Measurements from ENCODE around the gene TUBAL3.

- TF ChIP-seq CTCF (IDR thresholded peaks at IDR 0.05), result no peak
- TF ChIP-seq ZFX (IDR thresholded peaks at IDR 0.05; ENCODE audit: borderline replicate concordance), result no peak
These were observed 28.6 kb upstream of the TUBAL3 start for GRCh38 chr10:5433182-5433581.

All from 22Rv1 (cell line).